HuH-7.5 (cell line): ENCODE measurements around the gene CELSR2.
"Not testable (repeated sequence)": the region's sequence is repeated elsewhere in the genome, so short reads cannot be mapped to it uniquely, and the experiment has no call there.

Experiments used
- DNase-seq: peaks from one replicate; pipeline ENCODE4 v3.0.0; 2011; ENCODE audit warnings: low spot score

The CELSR2 gene

GRCh38 chr1:109248797-109249629 lies at the start of gene CELSR2:
Gene CELSR2, plus strand, starts transcription at chr1:109249539. Its CDS starts 541 bp downstream, at chr1:109250080.
- DNase-seq, result peak; percentile 77

- DNase-seq, result no peak
These were observed 49.6 kb upstream of the CELSR2 start for GRCh38 chr1:109199710-109200109.

- DNase-seq, result peak; percentile 52
These were observed 48.1 kb upstream of the CELSR2 start for GRCh38 chr1:109201123-109201703.

GRCh38 chr1:109204484-109204883 lies 44.9 kb upstream of the CELSR2 start:
- no peak for DNase-seq

- DNase-seq, result no peak
These were observed 43.0 kb upstream of the CELSR2 start for GRCh38 chr1:109206339-109206738.

- no peak for DNase-seq
These were observed 41.8 kb upstream of the CELSR2 start for GRCh38 chr1:109207467-109208103.

GRCh38 chr1:109208394-109208793 lies 40.9 kb upstream of the CELSR2 start:
- DNase-seq, result no peak

- DNase-seq, result no peak
These were observed 40.4 kb upstream of the CELSR2 start for GRCh38 chr1:109208836-109209463.

GRCh38 chr1:109210058-109210457 lies 39.3 kb upstream of the CELSR2 start:
- no peak for DNase-seq

GRCh38 chr1:109213345-109213823 lies 36.0 kb upstream of the CELSR2 start:
- DNase-seq, result no peak

- peak; percentile 84 for DNase-seq
These were observed 35.3 kb upstream of the CELSR2 start, which contains the start of gene SARS1 for GRCh38 chr1:109213824-109214693. Gene SARS1, plus strand, starts transcription at chr1:109213918. Its CDS starts 75 bp downstream, at chr1:109213993.

- DNase-seq, result peak; percentile 47
These were observed 34.4 kb upstream of the CELSR2 start for GRCh38 chr1:109214695-109215623.

- DNase-seq, result no peak
These were observed 32.7 kb upstream of the CELSR2 start for GRCh38 chr1:109216662-109217061.

- no peak for DNase-seq
These were observed 30.8 kb upstream of the CELSR2 start for GRCh38 chr1:109218516-109218915.

GRCh38 chr1:109221201-109221600 lies 28.1 kb upstream of the CELSR2 start:
- DNase-seq, result not testable (repeated sequence)

- DNase-seq, result no peak
These were observed 24.0 kb upstream of the CELSR2 start for GRCh38 chr1:109225308-109225707.

- no peak for DNase-seq
These were observed 23.5 kb upstream of the CELSR2 start for GRCh38 chr1:109225711-109226445.

- no peak for DNase-seq
These were observed 21.2 kb upstream of the CELSR2 start for GRCh38 chr1:109228167-109228566.

GRCh38 chr1:109229531-109230127 lies 19.7 kb upstream of the CELSR2 start:
- no peak for DNase-seq
